Neural crest cell (in vitro differentiated cells): Measurements from ENCODE around the gene CRYBB1. TPM values are rescaled to one million over a fixed set of nuclear protein-coding genes. Genes with fewer than 3 reads are reported as not detected.
"Not testable (repeated sequence)": the region's sequence is repeated elsewhere in the genome, so short reads cannot be mapped to it uniquely, and the experiment has no call there.

Experiments
- DNase-seq: peaks from one replicate; pipeline ENCODE4 v3.0.0; 2021; ENCODE audit warnings: low read depth, mixed read lengths, low spot score
- H3K27ac Mint-ChIP-seq: one replicate; pipeline ENCODE4 v1.8.0; 2021; ENCODE audit warnings: mild to moderate bottlenecking, mixed read lengths; ENCODE audit not compliant: unreplicated experiment
- H3K27me3 Mint-ChIP-seq: 2 replicates; pipeline ENCODE4 v1.8.0; 2021; ENCODE audit warnings: low read depth, mild to moderate bottlenecking, mixed read lengths
- H3K36me3 Mint-ChIP-seq: 2 replicates; pipeline ENCODE4 v1.8.0; 2021; ENCODE audit warnings: low read depth, mild to moderate bottlenecking, mixed read lengths
- H3K4me1 Mint-ChIP-seq: 2 replicates; pipeline ENCODE4 v1.8.0; 2021; ENCODE audit warnings: mixed read lengths
- H3K4me3 Mint-ChIP-seq: one replicate; pipeline ENCODE4 v1.8.0; 2021; ENCODE audit warnings: mild to moderate bottlenecking, mixed read lengths
- H3K9me3 Mint-ChIP-seq: 2 replicates; pipeline ENCODE4 v1.8.0; 2021; ENCODE audit warnings: mixed read lengths
- total RNA-seq: library from RNA; stranded (reverse); gene quantifications from 2 replicates; pipeline ENCODE4 v1.2.1, GENCODE V29; 2021
- TF ChIP-seq, protein P1 (sequence below): fragments of 200-600 bp; sonication (generic); conservative IDR thresholded peaks from 2 replicates; pipeline ENCODE4 v1.5.0; 2021; ENCODE audit warnings: antibody characterized with exemption, mild to moderate bottlenecking

CRYBB1 gene
- total RNA-seq, 1 donor from 2014 or later = not detected

DNA sequence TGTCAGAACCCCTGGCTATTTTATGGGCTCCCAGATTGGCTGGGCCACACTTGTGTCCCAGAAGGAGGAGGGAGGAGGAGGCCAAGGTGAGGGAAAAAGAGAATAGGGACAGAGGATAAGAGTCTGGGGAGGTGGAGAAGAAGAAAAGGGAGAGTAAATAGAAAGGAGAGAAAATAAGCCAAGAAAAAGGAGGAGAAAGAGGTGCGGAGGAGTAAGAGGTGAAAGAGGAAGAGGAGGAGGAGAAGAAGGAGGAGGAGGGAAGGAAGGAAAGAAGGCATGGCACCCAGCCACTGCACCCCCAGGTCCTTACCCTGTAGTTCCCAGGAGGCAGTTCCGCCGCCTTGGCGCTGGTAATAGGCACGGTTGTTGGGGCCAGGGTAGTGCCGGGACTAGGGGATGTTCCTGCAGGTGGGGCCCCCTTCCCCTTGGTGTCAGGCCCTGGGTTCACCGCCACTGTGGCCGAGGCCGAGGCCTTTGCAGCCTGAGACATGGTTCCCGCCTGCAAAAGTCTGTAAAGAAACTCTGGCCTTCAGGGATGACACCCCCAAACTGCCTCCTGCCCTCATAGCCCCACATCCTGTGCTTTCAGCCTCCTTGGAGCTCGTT is 1.9 kb downstream of the CRYBB1 start:
- Mint-ChIP-seq H3K9me3 (no peaks in the 10 kb centered on the region), H3K4me1 (peaks cover 15% of the 10 kb centered on the region), H3K27ac (no peak overlapping the region), H3K27me3 (peaks cover 56% of the 10 kb centered on the region), H3K36me3 (no peaks in the 10 kb centered on the region), H3K4me3 (no peak overlapping the region)
- TF ChIP-seq, protein P1, sequence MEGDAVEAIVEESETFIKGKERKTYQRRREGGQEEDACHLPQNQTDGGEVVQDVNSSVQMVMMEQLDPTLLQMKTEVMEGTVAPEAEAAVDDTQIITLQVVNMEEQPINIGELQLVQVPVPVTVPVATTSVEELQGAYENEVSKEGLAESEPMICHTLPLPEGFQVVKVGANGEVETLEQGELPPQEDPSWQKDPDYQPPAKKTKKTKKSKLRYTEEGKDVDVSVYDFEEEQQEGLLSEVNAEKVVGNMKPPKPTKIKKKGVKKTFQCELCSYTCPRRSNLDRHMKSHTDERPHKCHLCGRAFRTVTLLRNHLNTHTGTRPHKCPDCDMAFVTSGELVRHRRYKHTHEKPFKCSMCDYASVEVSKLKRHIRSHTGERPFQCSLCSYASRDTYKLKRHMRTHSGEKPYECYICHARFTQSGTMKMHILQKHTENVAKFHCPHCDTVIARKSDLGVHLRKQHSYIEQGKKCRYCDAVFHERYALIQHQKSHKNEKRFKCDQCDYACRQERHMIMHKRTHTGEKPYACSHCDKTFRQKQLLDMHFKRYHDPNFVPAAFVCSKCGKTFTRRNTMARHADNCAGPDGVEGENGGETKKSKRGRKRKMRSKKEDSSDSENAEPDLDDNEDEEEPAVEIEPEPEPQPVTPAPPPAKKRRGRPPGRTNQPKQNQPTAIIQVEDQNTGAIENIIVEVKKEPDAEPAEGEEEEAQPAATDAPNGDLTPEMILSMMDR = no peak
- DNase-seq = no peak

DNA sequence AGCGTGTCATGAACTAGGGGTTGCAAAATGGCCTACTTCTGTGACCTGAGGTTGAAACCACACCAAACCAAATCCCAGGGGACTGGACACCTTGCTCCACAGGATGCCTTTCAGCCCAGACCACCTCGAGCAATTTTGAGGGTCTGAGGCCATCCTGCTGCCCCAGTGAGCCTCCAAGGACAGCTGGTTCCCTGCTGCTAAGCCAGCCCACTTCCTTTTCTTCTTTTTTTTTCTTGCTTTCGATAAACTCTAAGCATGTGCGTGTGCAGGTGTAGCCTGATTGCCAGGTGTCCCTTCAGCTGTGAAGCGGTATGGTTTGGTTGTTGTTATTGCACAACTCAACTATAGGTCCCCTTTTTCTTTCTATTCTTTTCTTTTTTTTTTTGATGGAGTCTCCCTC is 2.7 kb downstream of the CRYBB1 start:
- Mint-ChIP-seq H3K27me3 (peaks cover 56% of the 10 kb centered on the region), H3K4me1 (peaks cover 15% of the 10 kb centered on the region), H3K4me3 (no peak overlapping the region), H3K27ac (no peak overlapping the region), H3K36me3 (no peaks in the 10 kb centered on the region), H3K9me3 (no peaks in the 10 kb centered on the region)
- TF ChIP-seq, protein P1 = no peak
- DNase-seq = no peak

DNA sequence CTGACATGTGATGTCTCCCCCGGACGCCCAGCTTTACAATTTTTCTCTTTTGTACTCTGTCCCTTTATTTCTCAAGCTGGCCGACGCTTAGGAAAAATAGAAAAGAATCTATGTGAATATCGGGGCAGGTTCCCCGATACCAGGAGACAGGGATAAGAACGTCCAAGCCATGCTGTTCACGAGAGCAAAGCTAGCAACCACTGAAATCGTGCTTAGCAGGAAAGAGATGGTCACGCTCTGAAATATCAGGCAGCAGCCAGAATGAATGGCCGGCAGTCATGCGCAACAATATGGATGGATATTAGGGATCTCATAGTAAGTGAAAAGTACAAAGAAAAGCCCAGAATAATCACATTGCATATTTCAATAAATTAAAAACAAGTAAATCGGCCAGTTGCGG is 3.5 kb downstream of the CRYBB1 start:
- Mint-ChIP-seq H3K27ac (no peak overlapping the region), H3K27me3 (peaks cover 62% of the 10 kb centered on the region), H3K9me3 (no peaks in the 10 kb centered on the region), H3K36me3 (no peaks in the 10 kb centered on the region), H3K4me3 (no peak overlapping the region), H3K4me1 (peaks cover 15% of the 10 kb centered on the region)
- no peak for DNase-seq
- TF ChIP-seq, protein P1 = no peak

DNA sequence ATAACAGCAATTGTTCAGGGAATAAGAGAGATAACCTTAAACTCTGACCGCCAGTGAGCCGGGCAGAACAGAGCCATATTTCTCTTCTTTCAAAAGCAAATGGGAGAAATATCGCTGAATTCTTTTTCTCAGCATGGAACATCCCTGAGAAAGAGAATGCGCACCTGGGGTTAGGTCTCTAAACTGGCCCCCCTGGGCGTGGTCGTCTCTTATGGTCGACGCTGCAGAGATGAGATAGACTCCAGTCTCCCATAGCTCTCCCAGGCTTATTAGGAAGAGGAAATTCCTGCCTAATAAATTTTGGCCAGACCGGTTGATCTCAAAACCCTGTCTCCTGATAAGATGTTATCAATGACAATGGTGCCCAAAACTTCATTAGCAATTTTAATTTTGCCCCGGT is 4.1 kb downstream of the CRYBB1 start:
- Mint-ChIP-seq H3K27me3 (peaks cover 68% of the 10 kb centered on the region), H3K4me1 (peaks cover 15% of the 10 kb centered on the region)
- DNase-seq, H3K36me3 Mint-ChIP-seq, H3K4me3 Mint-ChIP-seq, H3K27ac Mint-ChIP-seq, H3K9me3 Mint-ChIP-seq: not testable (repeated sequence)

DNA sequence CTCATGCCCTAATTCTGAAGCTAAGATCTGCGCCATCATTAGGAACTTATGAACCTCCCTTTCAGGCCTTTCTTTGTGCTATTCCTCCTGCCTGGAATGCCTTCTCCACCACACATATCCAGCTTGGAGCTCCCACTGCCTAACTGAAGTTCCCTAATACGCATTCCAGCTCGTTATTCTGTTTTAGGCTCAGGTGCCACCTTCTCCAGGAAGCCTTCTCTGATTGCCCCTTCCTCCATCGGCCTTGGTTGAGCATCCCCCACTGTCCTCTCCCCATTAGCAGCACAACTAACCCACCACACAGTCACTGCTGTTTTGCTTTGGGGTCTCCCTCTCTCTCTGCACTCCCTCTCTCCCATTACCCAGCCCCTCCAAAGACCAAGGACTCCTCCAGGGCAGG is 5.2 kb downstream of the CRYBB1 start:
- no peak for DNase-seq
- Mint-ChIP-seq H3K4me1 (peaks cover 16% of the 10 kb centered on the region), H3K27me3 (peaks cover 73% of the 10 kb centered on the region), H3K4me3 (no peak overlapping the region), H3K27ac (no peak overlapping the region), H3K36me3 (no peaks in the 10 kb centered on the region), H3K9me3 (no peaks in the 10 kb centered on the region)
- TF ChIP-seq, protein P1 = no peak

DNA sequence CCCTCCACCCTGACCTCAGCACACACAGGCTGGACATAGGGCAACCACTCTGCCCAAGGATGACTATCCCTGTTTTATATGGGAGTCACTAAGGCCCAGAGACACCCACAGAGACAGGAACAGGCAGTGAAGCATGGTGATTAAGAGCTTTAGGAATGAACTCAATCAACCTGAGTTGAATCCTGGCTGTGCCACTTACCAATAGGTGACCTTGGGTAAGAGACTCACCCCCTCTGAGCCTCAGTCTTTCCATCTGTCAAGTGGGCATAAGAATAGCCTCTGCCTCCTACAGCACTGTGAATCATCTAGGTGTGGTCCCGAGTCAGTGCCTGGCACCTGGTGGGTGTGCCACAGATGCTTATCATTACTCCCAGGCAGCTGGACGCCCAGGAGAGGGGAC is 6.8 kb downstream of the CRYBB1 start:
- no peak overlapping the region for H3K4me3 Mint-ChIP-seq
- no peaks in the 10 kb centered on the region for H3K9me3 Mint-ChIP-seq
- no peaks in the 10 kb centered on the region for H3K36me3 Mint-ChIP-seq
- H3K27me3 Mint-ChIP-seq = peaks cover 60% of the 10 kb centered on the region
- TF ChIP-seq, protein P1 = no peak
- no peak overlapping the region for H3K27ac Mint-ChIP-seq
- peaks cover 13% of the 10 kb centered on the region for H3K4me1 Mint-ChIP-seq
- no peak for DNase-seq
